GM23338 (cell line): ENCODE results near the gene ZNF48. TPM values are rescaled to one million over a fixed set of nuclear protein-coding genes. Genes with fewer than 3 reads are reported as not detected.

ENCODE experiments used
- ATAC-seq: fragments of 200-7000 bp; cut with Tn5 transposase; 3 replicates; pipeline ENCODE4 v1.9.1; 2020
- DNase-seq: peaks from one replicate; pipeline ENCODE4 v3.0.0-alpha.2; 2015; ENCODE audit warnings: low spot score
- H2AFZ ChIP-seq: fragments of 200-600 bp; sonication (generic); 2 replicates; pipeline ENCODE4 v1.8.0; 2016; ENCODE audit warnings: antibody characterized with exemption, mild to moderate bottlenecking, moderate library complexity
- H3F3A ChIP-seq: fragments of 200-600 bp; sonication (generic); replicated peaks from 2 replicates; pipeline ENCODE4 v1.8.0; 2017; ENCODE audit warnings: antibody characterized with exemption, mixed run types, low read depth
- H3K27ac ChIP-seq: fragments of 200-600 bp; sonication (generic); 2 replicates; pipeline ENCODE4 v1.6.1; 2016; ENCODE audit warnings: low read depth
- H3K27me3 ChIP-seq: fragments of 200-600 bp; sonication (generic); 2 replicates; pipeline ENCODE4 v1.8.0; 2016; ENCODE audit warnings: mild to moderate bottlenecking, mixed run types, moderate library complexity; ENCODE audit not compliant: insufficient read depth
- H3K36me3 ChIP-seq: fragments of 200-600 bp; sonication (generic); 2 replicates; pipeline ENCODE4 v1.8.0; 2016; ENCODE audit warnings: mild to moderate bottlenecking; ENCODE audit not compliant: insufficient read depth
- H3K4me1 ChIP-seq: fragments of 200-600 bp; sonication (generic); 2 replicates; pipeline ENCODE4 v1.8.0; 2016; ENCODE audit warnings: mild to moderate bottlenecking, moderate library complexity; ENCODE audit not compliant: insufficient read depth
- H3K4me2 ChIP-seq: fragments of 200-600 bp; sonication (generic); 2 replicates; pipeline ENCODE4 v1.7.1; 2017; ENCODE audit warnings: mixed run types
- H3K4me3 ChIP-seq: fragments of 200-600 bp; sonication (generic); 2 replicates; pipeline ENCODE4 v1.6.1; 2016; ENCODE audit warnings: mixed run types
- H3K79me2 ChIP-seq: fragments of 200-600 bp; sonication (generic); replicated peaks from 2 replicates; pipeline ENCODE4 v1.8.0; 2017; ENCODE audit warnings: mild to moderate bottlenecking; ENCODE audit not compliant: insufficient read depth
- H3K9me2 ChIP-seq: fragments of 200-600 bp; sonication (generic); 2 replicates; pipeline ENCODE4 v1.8.0; 2017; ENCODE audit not compliant: insufficient read depth
- H4K20me1 ChIP-seq: fragments of 200-600 bp; sonication (generic); replicated peaks from 2 replicates; pipeline ENCODE4 v1.8.0; 2017; ENCODE audit warnings: mild to moderate bottlenecking; ENCODE audit not compliant: insufficient read depth
- H3K27ac Mint-ChIP-seq: 2 replicates; pipeline ENCODE4 v1.8.0; 2020; ENCODE audit warnings: inconsistent platforms, mild to moderate bottlenecking, moderate library complexity, mixed read lengths
- H3K27me3 Mint-ChIP-seq: 3 replicates; pipeline ENCODE4 v1.8.0; 2022; ENCODE audit warnings: low read depth, mild to moderate bottlenecking, moderate library complexity, mixed read lengths, inconsistent platforms; ENCODE audit not compliant: insufficient read depth, poor library complexity
- H3K36me3 Mint-ChIP-seq: 3 replicates; pipeline ENCODE4 v1.8.0; 2021; ENCODE audit warnings: low read depth, mild to moderate bottlenecking, inconsistent platforms, moderate library complexity, mixed read lengths
- H3K4me1 Mint-ChIP-seq: 3 replicates; pipeline ENCODE4 v1.8.0; 2020; ENCODE audit warnings: mild to moderate bottlenecking, inconsistent platforms, mixed read lengths
- H3K4me3 Mint-ChIP-seq: 3 replicates; pipeline ENCODE4 v1.8.0; 2021; ENCODE audit warnings: moderate library complexity, mild to moderate bottlenecking, inconsistent platforms, mixed read lengths
- H3K9me3 Mint-ChIP-seq: 3 replicates; pipeline ENCODE4 v1.8.0; 2020; ENCODE audit warnings: moderate library complexity, mild to moderate bottlenecking, inconsistent platforms, mixed read lengths
- CREB1 ChIP-seq: fragments of 250-450 bp; sonication (Bioruptor Pico); IDR thresholded peaks from 2 replicates; pipeline ENCODE4 v1.5.0; 2020; ENCODE audit warnings: low read depth, mild to moderate bottlenecking, moderate library complexity
- CTCF ChIP-seq, 2 experiments: fragments of 200-600 bp in 1 of 2; sonication (generic) in 1 of 2; conservative IDR thresholded peaks; 2 replicates each; pipeline versions ENCODE4 v1.5.1 to v1.6.1; 2016 to 2017; ENCODE audit warnings: antibody characterized with exemption in 2 of 2, low read depth in 2 of 2, mild to moderate bottlenecking in 2 of 2, moderate library complexity in 1 of 2
- ETS1 ChIP-seq: IDR thresholded peaks from 2 replicates; pipeline ENCODE4 v1.6.1; 2016; ENCODE audit warnings: antibody characterized with exemption
- EZH2 ChIP-seq: fragments of 200-600 bp; sonication (generic); IDR thresholded peaks from one replicate; pipeline ENCODE4 v1.8.0; 2017; ENCODE audit warnings: antibody characterized with exemption, mild to moderate bottlenecking, low read depth; ENCODE audit not compliant: unreplicated experiment
- EZH2phosphoT487 ChIP-seq: fragments of 200-600 bp; sonication (generic); IDR thresholded peaks from one replicate; pipeline ENCODE4 v1.8.1; 2018; ENCODE audit warnings: antibody characterized with exemption; ENCODE audit not compliant: unreplicated experiment
- JUNB ChIP-seq: IDR thresholded peaks from one replicate; pipeline ENCODE4 v1.6.1; 2016; ENCODE audit warnings: antibody characterized with exemption; ENCODE audit not compliant: unreplicated experiment
- NANOG ChIP-seq: IDR thresholded peaks from 2 replicates; pipeline ENCODE4 v1.6.1; 2016; ENCODE audit warnings: antibody characterized with exemption, borderline replicate concordance
- STAT1 ChIP-seq: IDR thresholded peaks from one replicate; pipeline ENCODE4 v1.6.1; 2016; ENCODE audit warnings: antibody characterized with exemption; ENCODE audit not compliant: unreplicated experiment
- ZNF114 ChIP-seq: fragments of 250-450 bp; sonication (Bioruptor Pico); IDR thresholded peaks from 2 replicates; pipeline ENCODE4 v1.5.0; 2020; ENCODE audit warnings: mild to moderate bottlenecking, moderate library complexity
- ZNF462 ChIP-seq: fragments of 250-450 bp; sonication (Bioruptor Pico); IDR thresholded peaks from 2 replicates; pipeline ENCODE4 v1.5.0; 2020; ENCODE audit warnings: mild to moderate bottlenecking, moderate library complexity
- polyA plus RNA-seq: library from polyadenylated mRNA; unstranded; fragments of >200 nt; fragmentation: Nextera tagmentation; extraction: Ambion mirVana; gene quantifications from 2 replicates; pipeline ENCODE4 v1.2.1, GENCODE V29; 2016
- total RNA-seq: library from RNA; depleted of rRNA; stranded (reverse); fragments of >200 nt; shearing (Covaris generic); gene quantifications from 2 replicates; pipeline ENCODE4 v1.2.3, GENCODE V29; 2014

The ZNF48 gene
- total and polyA plus RNA-seq, 2 experiments from 2014 or later, result 4.8 to 44.3 TPM

- no peaks in the 10 kb centered on the region for H3K27me3 ChIP-seq
- peak overlapping the region; percentile 62; the same call in 2 of the 3 replicates for H3K4me3 Mint-ChIP-seq
- H3K27ac ChIP-seq, result no peak overlapping the region
- peaks cover 21% of the 10 kb centered on the region for H3K4me1 Mint-ChIP-seq
- peaks cover 58% of the 10 kb centered on the region for H3K36me3 Mint-ChIP-seq
- H3K79me2 ChIP-seq, result peaks cover 16% of the 10 kb centered on the region
- no peak overlapping the region for H3K4me3 ChIP-seq
- H2AFZ ChIP-seq, result no peak overlapping the region
- H3K27ac Mint-ChIP-seq, result no peak overlapping the region
- peaks cover 4% of the 10 kb centered on the region; the same call in 2 of the 3 replicates for H3K9me3 Mint-ChIP-seq
- peak; percentile 25 to 30; a peak in 2 of 4 replicates for TF ChIP-seq CTCF (conservative IDR thresholded peaks at IDR 0.05; ENCODE audit: low read depth in 2 of 2)
- TF ChIP-seq ETS1, result no peak
- no peak for TF ChIP-seq NANOG
- no peak for TF ChIP-seq STAT1
- no peak for TF ChIP-seq CREB1
- TF ChIP-seq JUNB, result no peak
- 0 out of 2 replicates have a peak, but pooled peaks cover 12% of the 10 kb centered on the region for H3F3A ChIP-seq
- H4K20me1 ChIP-seq, result no peaks in the 10 kb centered on the region
- ATAC-seq (no peak), DNase-seq (peak; percentile 41)
- peaks cover 18% of the 10 kb centered on the region for H3K27me3 Mint-ChIP-seq
- no peak overlapping the region for H3K4me2 ChIP-seq
- peaks cover 7% of the 10 kb centered on the region; the same call in 1 of the 2 replicates for H3K36me3 ChIP-seq
- H3K4me1 ChIP-seq, result peaks cover 3% of the 10 kb centered on the region; the same call in 1 of the 2 replicates
- H3K9me2 ChIP-seq, result no peaks in the 10 kb centered on the region
Observed at GRCh38 chr16:30352488-30353401, 42.5 kb upstream of the ZNF48 start.

- Histone ChIP-seq H3K27ac (no peak overlapping the region), H3F3A (0 out of 2 replicates have a peak, but pooled peaks cover 12% of the 10 kb centered on the region), H3K9me2 (no peaks in the 10 kb centered on the region), H3K4me3 (peak overlapping the region; percentile 100), H3K4me2 (peak overlapping the region; percentile 100), H3K4me1 (peaks cover 3% of the 10 kb centered on the region; the same call in 1 of the 2 replicates), H2AFZ (no peak overlapping the region), H3K36me3 (peaks cover 7% of the 10 kb centered on the region; the same call in 1 of the 2 replicates), H4K20me1 (no peaks in the 10 kb centered on the region), H3K27me3 (no peaks in the 10 kb centered on the region), H3K79me2 (peaks cover 16% of the 10 kb centered on the region)
- DNase-seq (no peak), ATAC-seq (no peak)
- Mint-ChIP-seq H3K9me3 (peaks cover 4% of the 10 kb centered on the region; the same call in 2 of the 3 replicates), H3K27me3 (peaks cover 19% of the 10 kb centered on the region), H3K36me3 (peaks cover 63% of the 10 kb centered on the region), H3K4me1 (peaks cover 21% of the 10 kb centered on the region), H3K27ac (no peak overlapping the region), H3K4me3 (peak overlapping the region; percentile 96)
- TF ChIP-seq JUNB (no peak), ZNF462 (CRISPR knock-in tag) (no peak), EZH2phosphoT487 (no peak), EZH2 (no peak), ZNF114 (CRISPR knock-in tag) (no peak), CREB1 (no peak)
Observed at GRCh38 chr16:30353438-30354129, 41.6 kb upstream of the ZNF48 start.
